ENCODE measurements around the gene SGPL1. TPM values are rescaled to one million over a fixed set of nuclear protein-coding genes. Genes with fewer than 3 reads are reported as not detected.
"Not testable (repeated sequence)": the region's sequence is repeated elsewhere in the genome, so short reads cannot be mapped to it uniquely, and the experiment has no call there.

Gene SGPL1
- total RNA-seq, 1 experiment from 2014 or later, result 127 TPM

GRCh38 chr10:70917635-70918034 lies 101.9 kb downstream of the SGPL1 start:
- no peak for TF ChIP-seq CTCF (IDR thresholded peaks at IDR 0.05; ENCODE audit: insufficient read depth in 1 of 2, low read depth in 1 of 2, low read length in 1 of 2, severe bottlenecking in 1 of 2, unreplicated experiment in 1 of 2)
- H3K9me3 ChIP-seq, result no peaks in the 10 kb centered on the region
- no peaks in the 10 kb centered on the region for H3K4me1 ChIP-seq
- no peak overlapping the region for H3K4me3 ChIP-seq (ENCODE audit: low read depth, low read length)
- intact Hi-C loops (cut with micrococcal nuclease; ENCODE audit: unreplicated experiment), result no loop called here
- H3K27me3 ChIP-seq (replicated peaks; ENCODE audit: control insufficient read depth, insufficient read depth, low read length), result peaks cover 4% of the 10 kb centered on the region; the same call in 1 of the 2 replicates
- Mint-ChIP-seq H3K27ac (ENCODE audit: unreplicated experiment) (no peak overlapping the region), H3K36me3 (ENCODE audit: insufficient read depth, unreplicated experiment) (no peaks in the 10 kb centered on the region), H3K9me3 (ENCODE audit: unreplicated experiment) (no peaks in the 10 kb centered on the region), H3K4me3 (ENCODE audit: unreplicated experiment) (no peak overlapping the region), H3K4me1 (ENCODE audit: low read depth, unreplicated experiment) (no peaks in the 10 kb centered on the region), H3K27me3 (ENCODE audit: insufficient read depth, unreplicated experiment) (peaks cover 26% of the 10 kb centered on the region)
- POLR2A ChIA-PET, result no interaction called here
- DNase-seq, result no peak
- BruUV-seq (replicated peaks), result no TSS peak
- no peaks in the 10 kb centered on the region for H3K36me3 ChIP-seq (ENCODE audit: control insufficient read depth, insufficient read depth, low read length)
- CTCF ChIA-PET, result interaction anchor here (0.6 to 1.0 kb wide), 2 partner anchors 15 to 353 kb away, joined by 3 read pairs; no protein-coding TSS in a partner anchor

GRCh38 chr10:70918851-70919530 lies 103.2 kb downstream of the SGPL1 start:
- Mint-ChIP-seq H3K27me3 (ENCODE audit: insufficient read depth, unreplicated experiment) (peaks cover 23% of the 10 kb centered on the region), H3K4me3 (ENCODE audit: unreplicated experiment) (no peak overlapping the region), H3K4me1 (ENCODE audit: low read depth, unreplicated experiment) (no peaks in the 10 kb centered on the region), H3K36me3 (ENCODE audit: insufficient read depth, unreplicated experiment) (no peaks in the 10 kb centered on the region), H3K27ac (ENCODE audit: unreplicated experiment) (no peak overlapping the region), H3K9me3 (ENCODE audit: unreplicated experiment) (no peaks in the 10 kb centered on the region)
- no peak for DNase-seq
- ChIA-PET POLR2A (no interaction called here), CTCF (interaction anchor here (0.6 kb wide), 1 partner anchor 224 kb away, joined by 3 read pairs; no protein-coding TSS in a partner anchor)
- no TSS peak for BruUV-seq (replicated peaks)
- no peaks in the 10 kb centered on the region for H3K36me3 ChIP-seq (ENCODE audit: control insufficient read depth, insufficient read depth, low read length)
- no peaks in the 10 kb centered on the region for H3K4me1 ChIP-seq
- no peaks in the 10 kb centered on the region for H3K9me3 ChIP-seq
- H3K4me3 ChIP-seq (ENCODE audit: low read depth, low read length), result no peak overlapping the region
- no peak for TF ChIP-seq CTCF (IDR thresholded peaks at IDR 0.05; ENCODE audit: insufficient read depth in 1 of 2, low read depth in 1 of 2, low read length in 1 of 2, severe bottlenecking in 1 of 2, unreplicated experiment in 1 of 2)
- peaks cover 4% of the 10 kb centered on the region; the same call in 1 of the 2 replicates for H3K27me3 ChIP-seq (replicated peaks; ENCODE audit: control insufficient read depth, insufficient read depth, low read length)
- intact Hi-C loops (cut with micrococcal nuclease; ENCODE audit: unreplicated experiment), result no loop called here

GRCh38 chr10:70919906-70920305 lies 104.2 kb downstream of the SGPL1 start:
- H3K27ac Mint-ChIP-seq (ENCODE audit: unreplicated experiment); H3K36me3 ChIP-seq (ENCODE audit: control insufficient read depth, insufficient read depth, low read length); H3K4me3 ChIP-seq (ENCODE audit: low read depth, low read length); H3K4me1 Mint-ChIP-seq (ENCODE audit: low read depth, unreplicated experiment); CTCF ChIA-PET; intact Hi-C loops (cut with micrococcal nuclease; ENCODE audit: unreplicated experiment); DNase-seq; H3K36me3 Mint-ChIP-seq (ENCODE audit: insufficient read depth, unreplicated experiment); H3K4me1 ChIP-seq; H3K27me3 ChIP-seq (replicated peaks; ENCODE audit: control insufficient read depth, insufficient read depth, low read length); H3K9me3 Mint-ChIP-seq (ENCODE audit: unreplicated experiment); H3K4me3 Mint-ChIP-seq (ENCODE audit: unreplicated experiment); H3K9me3 ChIP-seq; BruUV-seq (replicated peaks); POLR2A ChIA-PET: not testable (repeated sequence)
- peaks cover 21% of the 10 kb centered on the region for H3K27me3 Mint-ChIP-seq (ENCODE audit: insufficient read depth, unreplicated experiment)

Data from Caco-2 (cell line).